Measurements from ENCODE around the gene TEX35. TPM values are rescaled to one million over a fixed set of nuclear protein-coding genes. Genes with fewer than 3 reads are reported as not detected.

Gene TEX35
- total and polyA plus RNA-seq, 11 donors = not detected

GRCh38 chr1:178530037-178530402 lies 17.1 kb downstream of the TEX35 start:
- H3K36me3 ChIP-seq = no peaks in the 10 kb centered on the region
- peaks cover 0 to 9% (median 2%) of the 10 kb centered on the region in 12 donors for H3K4me1 ChIP-seq
- H3K9me3 ChIP-seq = no peaks in the 10 kb centered on the region
- WGBS, 4 donors = 53 to 86% (median 66%) methylated on average over 2 of the region's 2 CpGs
- TF ChIP-seq, protein P1, sequence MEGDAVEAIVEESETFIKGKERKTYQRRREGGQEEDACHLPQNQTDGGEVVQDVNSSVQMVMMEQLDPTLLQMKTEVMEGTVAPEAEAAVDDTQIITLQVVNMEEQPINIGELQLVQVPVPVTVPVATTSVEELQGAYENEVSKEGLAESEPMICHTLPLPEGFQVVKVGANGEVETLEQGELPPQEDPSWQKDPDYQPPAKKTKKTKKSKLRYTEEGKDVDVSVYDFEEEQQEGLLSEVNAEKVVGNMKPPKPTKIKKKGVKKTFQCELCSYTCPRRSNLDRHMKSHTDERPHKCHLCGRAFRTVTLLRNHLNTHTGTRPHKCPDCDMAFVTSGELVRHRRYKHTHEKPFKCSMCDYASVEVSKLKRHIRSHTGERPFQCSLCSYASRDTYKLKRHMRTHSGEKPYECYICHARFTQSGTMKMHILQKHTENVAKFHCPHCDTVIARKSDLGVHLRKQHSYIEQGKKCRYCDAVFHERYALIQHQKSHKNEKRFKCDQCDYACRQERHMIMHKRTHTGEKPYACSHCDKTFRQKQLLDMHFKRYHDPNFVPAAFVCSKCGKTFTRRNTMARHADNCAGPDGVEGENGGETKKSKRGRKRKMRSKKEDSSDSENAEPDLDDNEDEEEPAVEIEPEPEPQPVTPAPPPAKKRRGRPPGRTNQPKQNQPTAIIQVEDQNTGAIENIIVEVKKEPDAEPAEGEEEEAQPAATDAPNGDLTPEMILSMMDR (IDR thresholded peaks at IDR 0.05) = no peak
- no peak for TF ChIP-seq POLR2A (IDR thresholded peaks at IDR 0.05)
- intact Hi-C loops (cut with DNase I) = loop anchor here in 3 of 10 donors (5.0 to 10.0 kb wide), 2 partner anchors 215 to 472 kb away; no protein-coding TSS in a partner anchor
- ATAC-seq (peak in 2 of 4 donors; percentile 27 to 46), DNase-seq (peak in 1 of 5 donors; percentile 60)
- no peaks in the 10 kb centered on the region for H3K27me3 ChIP-seq
- H3K27ac ChIP-seq = no peak overlapping the region
- H3K4me3 ChIP-seq = no peak overlapping the region

- ATAC-seq (no peak), DNase-seq (no peak)
- H3K36me3 ChIP-seq = no peaks in the 10 kb centered on the region
- H3K4me3 ChIP-seq = no peak overlapping the region
- H3K9me3 ChIP-seq = no peaks in the 10 kb centered on the region
- intact Hi-C loops (cut with DNase I) = loop anchor here in 3 of 10 donors (5.0 to 10.0 kb wide), 2 partner anchors 216 to 472 kb away; no protein-coding TSS in a partner anchor
- no peaks in the 10 kb centered on the region for H3K27me3 ChIP-seq
- no peak overlapping the region for H3K27ac ChIP-seq
- whole genome bisulfite sequencing, 4 donors = 85 to 90% (median 86%) methylated on average over 3 of the region's 3 CpGs
- TF ChIP-seq, protein P1 (IDR thresholded peaks at IDR 0.05) = no peak
- no peak for TF ChIP-seq POLR2A (IDR thresholded peaks at IDR 0.05)
- peaks cover 0 to 9% (median 2%) of the 10 kb centered on the region in 12 donors for H3K4me1 ChIP-seq
These were observed 17.6 kb downstream of the TEX35 start for GRCh38 chr1:178530502-178530901.

DNA sequence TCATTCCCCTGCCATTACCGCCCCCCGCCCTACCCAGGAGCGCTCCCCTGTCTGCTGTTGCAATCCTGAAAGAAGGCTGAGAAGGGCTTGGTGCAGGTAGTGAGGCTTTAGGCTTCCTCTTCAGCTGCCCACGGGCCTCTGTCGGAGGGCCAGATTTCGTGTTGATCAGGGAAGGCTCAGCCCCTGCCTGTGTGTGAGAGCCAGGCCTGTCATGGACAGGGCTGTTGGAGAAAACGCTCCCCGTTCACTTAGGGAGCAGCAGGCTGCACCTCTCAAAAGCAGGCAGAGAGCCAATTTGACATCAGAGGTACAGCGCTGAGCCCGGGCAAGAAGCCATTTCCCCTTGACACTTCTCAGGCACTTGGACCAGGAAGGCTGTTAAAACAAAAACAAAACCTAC lies 19.0 kb downstream of the TEX35 start:
- Histone ChIP-seq H3K27ac (peak overlapping the region in 2 of 12 donors; percentile 13 to 41), H3K4me3 (peak overlapping the region in 1 of 12 donors; percentile 2), H3K9me3 (no peaks in the 10 kb centered on the region), H3K36me3 (no peaks in the 10 kb centered on the region), H3K27me3 (no peaks in the 10 kb centered on the region), H3K4me1 (peaks cover 0 to 18% (median 5%) of the 10 kb centered on the region in 12 donors)
- WGBS, 4 donors = 30 to 49% (median 45%) methylated on average over 6 to 10 of the region's 10 CpGs
- ATAC-seq (peak in 3 of 4 donors; percentile 8 to 30 (median 17)), DNase-seq (peak in 2 of 5 donors; percentile 45 to 59)
- no peak for TF ChIP-seq POLR2A (IDR thresholded peaks at IDR 0.05)
- TF ChIP-seq, protein P1 (IDR thresholded peaks at IDR 0.05) = no peak
- intact Hi-C loops (cut with DNase I) = loop anchor here in 3 of 10 donors (2.0 to 10.0 kb wide), 3 partner anchors 217 to 470 kb away; no protein-coding TSS in a partner anchor

- Histone ChIP-seq H3K27ac (peak overlapping the region in 2 of 12 donors; percentile 13 to 41), H3K4me3 (peak overlapping the region in 1 of 12 donors; percentile 2), H3K4me1 (peaks cover 0 to 23% (median 9%) of the 10 kb centered on the region in 12 donors), H3K9me3 (no peaks in the 10 kb centered on the region), H3K36me3 (no peaks in the 10 kb centered on the region), H3K27me3 (no peaks in the 10 kb centered on the region)
- intact Hi-C loops (cut with DNase I) = loop anchor here in 3 of 10 donors (2.0 to 10.0 kb wide), 3 partner anchors 218 to 470 kb away; no protein-coding TSS in a partner anchor
- ATAC-seq (peak in 3 of 4 donors; percentile 55 to 68 (median 60)), DNase-seq (peak; percentile 76 to 91 (median 82))
- TF ChIP-seq POLR2A (IDR thresholded peaks at IDR 0.05) = no peak
- TF ChIP-seq, protein P1 (IDR thresholded peaks at IDR 0.05) = peak; percentile 78 to 95 (median 90)
- 14 to 22% (median 19%) methylated on average over 13 of the region's 13 CpGs for WGBS, 4 donors
These were observed 19.5 kb downstream of the TEX35 start for GRCh38 chr1:178532392-178532791.

Measured in heart left ventricle (tissue), 16 donors.